ENCODE measurements around the gene ADAMTS14.

Gene ADAMTS14

DNA sequence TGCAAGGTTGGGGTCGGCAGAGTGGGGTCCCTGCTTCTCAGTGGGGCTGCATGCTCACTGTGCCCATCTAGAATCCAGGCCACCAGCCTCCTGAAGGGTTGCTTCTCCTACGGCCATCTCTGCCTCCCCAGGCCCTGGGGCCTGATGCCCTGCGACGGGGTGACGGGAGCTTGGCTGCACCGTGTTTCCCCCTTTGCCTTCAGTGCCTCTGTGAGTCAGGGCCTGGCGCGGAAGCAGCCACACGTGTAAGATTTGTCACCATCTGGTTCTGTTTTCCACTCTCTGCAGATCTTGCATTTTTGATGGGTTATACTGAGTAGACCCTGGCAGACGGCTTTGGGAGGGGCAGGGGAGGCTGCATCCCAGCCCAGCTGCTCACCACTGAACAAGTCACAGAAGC is 7.2 kb downstream of the ADAMTS14 start:
- TF ChIP-seq ELF4 (IDR thresholded peaks at IDR 0.05), result no peak
- TF ChIP-seq CTBP1 (IDR thresholded peaks at IDR 0.05; ENCODE audit: borderline replicate concordance), result no peak
- TF ChIP-seq BHLHE40 (IDR thresholded peaks at IDR 0.05; ENCODE audit: borderline replicate concordance), result no peak
- no peak for TF ChIP-seq NFRKB (IDR thresholded peaks at IDR 0.05)
- TF ChIP-seq FOXM1 (IDR thresholded peaks at IDR 0.05; ENCODE audit: borderline replicate concordance), result no peak
- no peak for TF ChIP-seq TARDBP (IDR thresholded peaks at IDR 0.05)
- no peak for DNase-seq (ENCODE audit: extremely low spot score)
- POLR2A ChIA-PET, result no interaction called here
- CTCF ChIA-PET, result no interaction called here

DNA sequence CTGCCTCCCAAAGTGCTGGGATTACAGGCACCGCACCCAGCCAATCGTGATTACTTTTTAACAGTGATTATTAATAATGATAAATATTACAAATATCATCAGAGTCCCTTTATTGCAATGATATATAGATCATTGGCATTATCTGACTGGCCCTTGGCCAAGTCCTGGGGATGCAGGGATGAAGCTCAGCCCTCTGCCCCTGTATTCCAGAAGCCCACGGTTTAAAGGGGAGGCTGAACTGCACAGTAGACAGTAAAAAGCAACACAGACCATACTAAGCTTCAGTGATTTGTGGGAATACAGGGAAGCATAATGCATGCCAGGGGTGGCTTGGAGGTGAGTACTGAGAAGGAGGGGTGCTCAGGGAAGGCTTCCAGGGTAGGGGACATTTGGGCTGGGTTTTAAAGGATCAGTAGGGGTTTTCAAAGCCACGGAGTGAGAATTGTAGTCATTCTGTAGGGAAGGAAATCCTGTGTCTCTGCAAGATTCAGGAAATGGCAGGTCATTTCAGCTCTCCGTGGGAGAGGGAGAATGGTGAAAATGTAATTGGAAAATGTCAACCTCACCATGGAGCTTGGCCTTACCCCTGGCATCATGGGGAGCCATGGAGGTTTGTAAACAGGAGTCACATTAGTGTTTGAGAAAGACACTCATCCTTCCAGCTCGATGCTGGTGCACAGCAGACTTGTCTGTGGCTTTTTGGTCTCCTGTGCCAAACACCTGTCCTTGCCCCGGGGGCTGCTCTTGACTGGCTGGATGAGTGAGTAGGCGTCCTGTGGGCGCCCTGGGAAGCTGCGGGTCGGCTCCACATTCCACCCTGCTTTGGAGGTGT is 8.8 kb downstream of the ADAMTS14 start:
- TF ChIP-seq LEF1 (IDR thresholded peaks at IDR 0.05; ENCODE audit: borderline replicate concordance), result no peak
- ChIA-PET POLR2A (no interaction called here), CTCF (no interaction called here)
- DNase-seq (ENCODE audit: extremely low spot score), result no peak

DNA sequence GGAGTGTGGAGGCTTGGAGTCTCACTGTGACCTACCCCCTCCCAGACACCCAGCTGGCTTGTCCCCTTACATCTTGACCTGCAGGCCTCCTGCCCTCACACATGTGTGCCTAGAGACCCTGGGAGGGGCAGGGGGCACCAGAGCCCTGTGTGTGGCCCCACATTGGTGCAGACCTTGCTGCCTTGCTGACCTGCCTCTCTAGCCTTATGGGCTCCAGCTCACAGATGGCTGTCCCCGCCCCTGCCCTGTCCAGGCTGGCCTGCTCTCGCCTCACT is 9.4 kb downstream of the ADAMTS14 start:
- no peak for TF ChIP-seq SP1 (IDR thresholded peaks at IDR 0.05)
- TF ChIP-seq SUZ12 (IDR thresholded peaks at IDR 0.05), result no peak
- no peak for TF ChIP-seq ARNT (IDR thresholded peaks at IDR 0.05)
- TF ChIP-seq, protein P1, sequence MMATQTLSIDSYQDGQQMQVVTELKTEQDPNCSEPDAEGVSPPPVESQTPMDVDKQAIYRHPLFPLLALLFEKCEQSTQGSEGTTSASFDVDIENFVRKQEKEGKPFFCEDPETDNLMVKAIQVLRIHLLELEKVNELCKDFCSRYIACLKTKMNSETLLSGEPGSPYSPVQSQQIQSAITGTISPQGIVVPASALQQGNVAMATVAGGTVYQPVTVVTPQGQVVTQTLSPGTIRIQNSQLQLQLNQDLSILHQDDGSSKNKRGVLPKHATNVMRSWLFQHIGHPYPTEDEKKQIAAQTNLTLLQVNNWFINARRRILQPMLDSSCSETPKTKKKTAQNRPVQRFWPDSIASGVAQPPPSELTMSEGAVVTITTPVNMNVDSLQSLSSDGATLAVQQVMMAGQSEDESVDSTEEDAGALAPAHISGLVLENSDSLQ (IDR thresholded peaks at IDR 0.05), result no peak
- no peak for TF ChIP-seq LEF1 (IDR thresholded peaks at IDR 0.05; ENCODE audit: borderline replicate concordance)
- TF ChIP-seq HDGF (IDR thresholded peaks at IDR 0.05; ENCODE audit: borderline replicate concordance), result no peak
- no peak for TF ChIP-seq NFRKB (IDR thresholded peaks at IDR 0.05)
- no peak for TF ChIP-seq BHLHE40 (IDR thresholded peaks at IDR 0.05; ENCODE audit: borderline replicate concordance)
- TF ChIP-seq FOXA1 (IDR thresholded peaks at IDR 0.05), result no peak
- no peak for TF ChIP-seq ZNF384 (IDR thresholded peaks at IDR 0.05)
- TF ChIP-seq FOXM1 (IDR thresholded peaks at IDR 0.05; ENCODE audit: borderline replicate concordance), result no peak
- no peak for TF ChIP-seq L3MBTL2 (conservative IDR thresholded peaks at IDR 0.05)
- TF ChIP-seq TARDBP (IDR thresholded peaks at IDR 0.05), result no peak
- TF ChIP-seq CTBP1 (IDR thresholded peaks at IDR 0.05; ENCODE audit: borderline replicate concordance), result no peak
- no peak for TF ChIP-seq FOXK2 (IDR thresholded peaks at IDR 0.05)
- no peak for TF ChIP-seq ELF4 (IDR thresholded peaks at IDR 0.05)
- CTCF ChIA-PET, result no interaction called here
- POLR2A ChIA-PET, result no interaction called here
- DNase-seq (ENCODE audit: extremely low spot score), result no peak

DNA sequence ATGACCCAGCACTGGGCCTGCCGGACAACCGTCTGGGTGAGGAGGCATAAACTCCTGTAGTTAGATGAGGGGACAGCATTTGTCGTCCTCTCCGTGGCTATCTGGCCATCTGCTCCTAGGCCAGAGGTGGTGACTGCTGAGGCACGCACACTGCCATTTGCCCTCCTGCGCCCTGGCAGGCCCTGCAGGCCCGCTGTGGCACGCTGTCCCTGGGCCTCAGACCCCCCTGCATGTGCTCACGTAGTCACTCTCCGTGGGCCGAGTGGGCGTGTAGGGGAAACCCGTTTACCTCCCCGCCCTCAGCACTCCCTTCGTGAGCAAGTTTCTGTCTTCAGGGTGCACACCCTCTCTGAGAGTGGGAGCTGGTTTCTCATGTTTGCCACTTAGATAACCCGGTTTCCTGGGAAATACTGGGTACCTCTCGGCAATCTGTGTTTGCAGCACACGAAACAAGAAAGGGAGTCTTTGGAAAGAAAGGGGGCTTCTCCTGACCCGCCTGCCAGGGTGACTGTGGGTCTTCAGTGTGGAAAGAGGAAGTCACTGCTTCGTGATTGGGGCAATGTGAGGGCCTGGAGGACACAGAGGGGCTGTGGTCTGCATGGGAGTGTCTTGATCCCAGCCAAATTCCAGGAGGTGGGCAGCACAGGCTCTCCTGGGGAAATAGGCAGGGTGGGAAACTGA is 10.8 kb downstream of the ADAMTS14 start:
- ChIA-PET CTCF (no interaction called here), POLR2A (no interaction called here)
- TF ChIP-seq BHLHE40 (IDR thresholded peaks at IDR 0.05; ENCODE audit: borderline replicate concordance) (no peak), L3MBTL2 (conservative IDR thresholded peaks at IDR 0.05) (no peak), FOXK2 (IDR thresholded peaks at IDR 0.05) (no peak), ELF4 (IDR thresholded peaks at IDR 0.05) (no peak), HDGF (IDR thresholded peaks at IDR 0.05; ENCODE audit: borderline replicate concordance) (no peak), NFRKB (IDR thresholded peaks at IDR 0.05) (no peak), FOXA1 (IDR thresholded peaks at IDR 0.05) (no peak), TARDBP (IDR thresholded peaks at IDR 0.05) (no peak), CTBP1 (IDR thresholded peaks at IDR 0.05; ENCODE audit: borderline replicate concordance) (no peak), SP1 (IDR thresholded peaks at IDR 0.05) (no peak), FOXM1 (IDR thresholded peaks at IDR 0.05; ENCODE audit: borderline replicate concordance) (no peak), LEF1 (IDR thresholded peaks at IDR 0.05; ENCODE audit: borderline replicate concordance) (no peak), SUZ12 (IDR thresholded peaks at IDR 0.05) (no peak), ARNT (IDR thresholded peaks at IDR 0.05) (no peak), ZNF384 (IDR thresholded peaks at IDR 0.05) (no peak)
- TF ChIP-seq, protein P1 (IDR thresholded peaks at IDR 0.05), result no peak
- DNase-seq (ENCODE audit: extremely low spot score), result no peak

DNA sequence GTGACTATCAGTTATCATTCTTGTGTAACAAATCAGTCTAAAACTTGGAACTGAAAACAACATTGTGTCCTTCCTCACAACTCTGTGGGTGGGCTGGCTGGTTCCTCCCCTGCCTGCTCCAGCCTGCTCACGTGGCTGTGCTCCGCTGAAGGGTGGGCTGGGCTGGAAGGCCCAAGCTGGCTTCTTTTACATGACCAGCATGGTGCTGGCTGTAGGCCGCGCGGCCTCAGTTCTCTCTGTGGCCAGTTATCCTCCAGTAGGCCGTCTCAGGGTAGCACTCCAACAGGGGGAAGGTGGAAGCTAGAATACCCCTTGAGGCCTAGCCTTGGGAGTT is 11.3 kb downstream of the ADAMTS14 start:
- TF ChIP-seq ELF4 (IDR thresholded peaks at IDR 0.05) (no peak), FOXA1 (IDR thresholded peaks at IDR 0.05) (no peak), BHLHE40 (IDR thresholded peaks at IDR 0.05; ENCODE audit: borderline replicate concordance) (no peak), NFRKB (IDR thresholded peaks at IDR 0.05) (no peak)
- TF ChIP-seq, protein P1 (IDR thresholded peaks at IDR 0.05), result no peak
- POLR2A ChIA-PET, result no interaction called here
- CTCF ChIA-PET, result no interaction called here
- no peak for DNase-seq (ENCODE audit: extremely low spot score)

DNA sequence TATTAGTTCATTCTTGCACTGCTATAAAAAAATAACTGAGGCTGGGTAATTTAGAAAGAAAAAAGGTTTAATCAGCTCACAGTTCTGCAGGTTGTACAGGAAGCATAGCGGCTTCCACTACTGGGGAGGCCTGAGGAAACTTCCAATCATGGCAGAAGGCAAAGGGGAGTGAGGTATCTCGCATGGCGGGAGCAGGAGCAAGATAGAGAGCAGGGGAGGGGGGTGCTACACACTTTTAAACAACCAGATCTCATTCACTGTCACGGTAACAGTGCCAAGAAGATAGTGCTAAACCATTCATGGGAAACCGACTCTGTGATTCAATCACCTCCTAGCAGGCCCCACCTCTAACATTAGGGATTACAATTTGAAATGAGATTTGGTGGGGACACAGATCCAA is 11.6 kb downstream of the ADAMTS14 start:
- DNase-seq (ENCODE audit: extremely low spot score), result no peak
- ChIA-PET POLR2A (no interaction called here), CTCF (no interaction called here)
- no peak for TF ChIP-seq FOXM1 (IDR thresholded peaks at IDR 0.05; ENCODE audit: borderline replicate concordance)
- no peak for TF ChIP-seq BHLHE40 (IDR thresholded peaks at IDR 0.05; ENCODE audit: borderline replicate concordance)
- TF ChIP-seq LEF1 (IDR thresholded peaks at IDR 0.05; ENCODE audit: borderline replicate concordance), result no peak
- no peak for TF ChIP-seq FOXK2 (IDR thresholded peaks at IDR 0.05)
- no peak for TF ChIP-seq HDGF (IDR thresholded peaks at IDR 0.05; ENCODE audit: borderline replicate concordance)
- TF ChIP-seq NFRKB (IDR thresholded peaks at IDR 0.05), result no peak
- no peak for TF ChIP-seq L3MBTL2 (conservative IDR thresholded peaks at IDR 0.05)
- no peak for TF ChIP-seq CTBP1 (IDR thresholded peaks at IDR 0.05; ENCODE audit: borderline replicate concordance)
- no peak for TF ChIP-seq FOXA1 (IDR thresholded peaks at IDR 0.05)
- no peak for TF ChIP-seq ZNF384 (IDR thresholded peaks at IDR 0.05)
- no peak for TF ChIP-seq TARDBP (IDR thresholded peaks at IDR 0.05)
- no peak for TF ChIP-seq ARNT (IDR thresholded peaks at IDR 0.05)
- TF ChIP-seq ELF4 (IDR thresholded peaks at IDR 0.05), result no peak
- no peak for TF ChIP-seq SUZ12 (IDR thresholded peaks at IDR 0.05)

Data from HEK293T (cell line).